HG03060 (cell line): ENCODE results near the gene TMEM86A.
"Not testable (repeated sequence)": the region's sequence is repeated elsewhere in the genome, so short reads cannot be mapped to it uniquely, and the experiment has no call there.

Source experiments
- ATAC-seq: cut with Tn5 transposase; IDR thresholded peaks from one replicate; pipeline ENCODE4 v1.9.1; 2021; ENCODE audit warnings: low read depth, moderate number of reproducible peaks; ENCODE audit not compliant: unreplicated experiment

The TMEM86A gene

DNA sequence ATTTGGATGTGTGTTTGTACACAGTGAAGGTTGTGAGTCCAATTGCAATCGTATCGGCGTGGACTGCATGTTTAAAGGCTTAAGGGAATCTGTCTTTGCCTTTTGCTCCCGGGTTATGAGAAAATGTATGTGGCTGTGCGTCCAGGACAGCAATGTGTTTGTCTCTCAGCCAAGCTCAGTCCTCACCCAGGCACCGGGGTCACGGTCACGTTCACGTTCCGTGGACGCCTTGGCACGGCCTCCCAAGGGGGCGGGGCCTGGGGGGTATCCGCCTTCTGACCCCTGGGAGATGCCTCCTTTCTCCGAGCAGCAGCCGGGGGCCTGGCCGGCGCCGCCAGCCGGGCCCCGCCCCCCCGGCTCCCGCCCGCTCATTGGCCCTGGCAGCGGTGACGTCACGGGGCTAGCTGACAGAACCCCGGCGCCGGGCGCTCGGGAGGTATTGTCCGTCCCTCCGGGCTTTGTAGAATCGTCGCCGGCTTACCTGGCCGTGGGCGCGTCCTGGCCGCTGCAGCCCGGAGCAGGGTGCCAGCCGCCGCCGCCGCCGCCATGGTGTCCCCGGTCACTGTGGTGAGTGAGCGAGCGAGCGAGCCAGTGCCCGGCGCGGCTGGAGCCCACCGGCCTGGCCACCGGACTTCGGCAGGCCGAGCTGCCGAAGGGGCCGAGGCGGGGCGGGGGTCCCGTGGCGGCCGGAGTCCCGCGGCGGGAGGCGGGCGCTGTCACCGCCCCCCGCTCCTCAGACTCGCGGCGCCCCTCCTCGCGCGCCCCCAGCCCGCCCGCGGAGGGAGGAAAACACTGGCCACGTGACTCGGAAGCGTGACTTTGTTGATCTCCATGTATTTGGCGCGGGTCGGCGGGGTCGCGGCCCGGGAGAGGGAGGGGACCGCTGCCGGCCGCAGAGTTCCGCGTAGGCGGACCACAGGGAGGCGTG lies at the start of gene TMEM86A:
Gene TMEM86A (plus strand): TSS at position 439 of the 928 bp plus-strand sequence. CDS start 108 bp downstream, at position 547.
- ATAC-seq, result no peak

- ATAC-seq, result no peak
Observed at GRCh38 chr11:18650353-18650752, 48.2 kb upstream of the TMEM86A start.

GRCh38 chr11:18650859-18651557 lies 47.6 kb upstream of the TMEM86A start:
- no peak for ATAC-seq

DNA sequence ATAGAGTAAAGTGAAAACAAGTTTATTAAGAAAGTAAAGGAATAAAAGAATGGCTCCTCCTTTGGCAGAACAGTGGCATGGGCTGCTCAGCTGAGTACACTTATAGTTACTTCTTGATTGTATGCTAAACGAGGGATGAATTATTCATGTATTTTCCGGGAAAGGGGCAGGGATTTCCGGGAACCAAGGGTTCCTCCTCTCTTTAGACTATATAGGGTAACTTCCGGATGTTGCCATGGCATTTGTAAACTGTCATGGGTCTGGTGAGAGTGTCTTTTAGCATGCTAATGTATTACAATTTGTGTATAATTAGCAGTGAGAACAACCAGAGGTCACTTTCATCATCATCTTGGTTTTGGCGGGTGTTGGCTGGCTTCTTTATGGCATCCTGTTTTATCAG lies 40.9 kb upstream of the TMEM86A start:
- ATAC-seq, result no peak

DNA sequence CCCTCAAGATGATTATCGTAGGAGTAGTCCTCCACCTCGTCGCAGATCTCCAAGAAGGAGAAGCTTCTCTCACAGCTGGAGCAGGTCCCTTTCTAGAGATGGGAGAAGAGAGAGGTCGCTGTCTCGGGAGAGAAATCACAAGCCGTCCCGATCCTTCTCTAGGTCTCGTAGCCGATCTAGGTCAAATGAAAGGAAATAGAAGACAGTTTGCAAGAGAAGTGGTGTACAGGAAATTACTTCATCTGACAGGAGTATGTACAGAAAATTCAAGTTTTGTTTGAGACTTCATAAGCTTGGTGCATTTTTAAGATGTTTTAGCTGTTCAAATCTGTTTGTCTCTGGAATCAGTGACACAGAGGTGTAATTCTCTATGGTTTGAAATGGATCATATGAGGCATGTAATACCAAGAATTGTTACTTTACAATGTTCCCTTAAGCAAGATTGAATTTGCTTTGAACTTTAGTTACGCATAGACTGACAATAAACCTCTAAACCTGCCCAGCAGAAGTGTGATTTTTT lies 33.2 kb upstream of the TMEM86A start:
- ATAC-seq, result not testable (repeated sequence)

DNA sequence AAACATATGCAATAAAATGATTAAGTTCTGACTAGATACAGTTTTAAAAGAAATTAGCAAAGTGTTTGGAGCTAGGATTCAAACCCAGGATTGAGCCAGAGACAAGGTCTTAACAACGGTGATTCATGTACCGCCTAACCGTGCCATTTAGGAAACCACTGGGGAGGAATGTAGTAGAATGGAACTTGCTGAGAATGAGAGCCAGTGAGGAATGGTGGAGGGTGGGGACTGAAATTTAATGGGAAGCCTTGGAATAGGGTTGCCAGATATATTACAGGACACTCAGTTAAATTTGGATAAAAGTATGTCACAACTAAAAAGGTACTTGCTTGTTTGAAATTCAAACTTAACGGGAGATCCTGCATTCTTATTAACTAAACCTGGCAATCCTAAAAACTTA lies 30.4 kb upstream of the TMEM86A start:
- ATAC-seq, result no peak

DNA sequence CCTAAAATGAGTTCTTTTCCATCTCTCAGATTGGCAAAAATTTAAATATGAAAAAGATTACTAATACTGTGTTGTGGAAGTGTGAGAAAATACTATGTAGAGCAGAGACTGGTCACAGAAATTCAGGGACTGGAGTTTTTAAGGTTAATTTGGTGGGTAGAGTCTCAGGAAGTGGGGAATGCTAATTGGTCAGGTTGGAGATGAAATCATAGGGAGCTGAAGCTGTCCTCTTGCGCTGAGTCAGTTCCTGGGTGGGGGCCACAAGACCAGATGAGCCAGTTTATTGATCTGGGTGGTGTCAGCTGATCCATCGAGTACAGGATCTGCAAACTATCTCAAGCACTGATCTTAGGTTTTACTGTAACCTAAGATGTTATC lies 29.4 kb upstream of the TMEM86A start:
- ATAC-seq, result no peak

- ATAC-seq, result no peak
Observed at GRCh38 chr11:18669711-18670110, 28.9 kb upstream of the TMEM86A start.

DNA sequence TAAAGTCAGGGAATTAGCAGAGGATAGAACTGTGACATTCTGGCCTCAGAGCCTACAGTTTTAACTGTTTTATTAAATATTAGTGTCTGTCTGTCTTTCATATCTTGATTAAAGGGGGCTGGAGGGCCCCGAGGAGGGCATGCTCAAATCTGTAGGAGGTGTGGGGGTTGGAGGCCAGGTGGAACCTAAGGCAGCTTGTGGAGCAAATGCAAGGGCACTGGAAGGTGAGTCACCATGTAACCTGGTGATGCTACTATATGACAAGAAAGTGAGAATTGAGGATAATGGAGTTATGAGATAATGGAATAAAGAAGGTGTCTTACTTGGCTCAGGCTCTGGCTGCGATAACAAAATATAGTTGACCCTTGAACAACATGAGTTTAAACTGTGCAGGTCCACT lies 27.3 kb upstream of the TMEM86A start:
- no peak for ATAC-seq

DNA sequence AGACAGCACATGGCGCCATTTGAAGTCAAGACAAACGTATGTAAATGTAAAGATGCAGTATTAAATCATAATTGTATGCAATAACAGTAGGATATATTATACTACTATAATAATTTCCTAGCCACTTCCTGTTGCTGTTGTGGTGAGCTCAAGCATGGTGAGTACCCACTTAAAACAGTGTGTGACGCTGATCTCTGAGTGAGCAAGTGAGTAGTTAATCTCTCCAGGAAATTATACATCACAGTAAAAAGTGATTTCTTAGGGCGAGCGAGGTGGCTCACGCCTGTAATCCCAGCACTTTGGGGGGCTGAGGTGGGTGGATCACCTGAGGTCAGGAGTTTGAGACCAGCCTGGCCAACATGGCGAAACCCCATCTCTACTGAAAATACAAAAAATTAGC lies 26.4 kb upstream of the TMEM86A start:
- ATAC-seq, result not testable (repeated sequence)

- ATAC-seq, result no peak
Observed at GRCh38 chr11:18676803-18677202, 21.8 kb upstream of the TMEM86A start.

GRCh38 chr11:18677560-18677959 lies 21.0 kb upstream of the TMEM86A start:
- no peak for ATAC-seq

- not testable (repeated sequence) for ATAC-seq
Observed at GRCh38 chr11:18681949-18682348, 16.6 kb upstream of the TMEM86A start.

GRCh38 chr11:18682466-18682865 lies 16.1 kb upstream of the TMEM86A start:
- no peak for ATAC-seq

- no peak for ATAC-seq
Observed at GRCh38 chr11:18684267-18684666, 14.3 kb upstream of the TMEM86A start.

GRCh38 chr11:18691467-18692140 lies 7.0 kb upstream of the TMEM86A start:
- ATAC-seq, result not testable (repeated sequence)

GRCh38 chr11:18692941-18693760 lies 5.4 kb upstream of the TMEM86A start:
- ATAC-seq, result no peak

GRCh38 chr11:18696638-18697225 lies 1.8 kb upstream of the TMEM86A start:
- no peak for ATAC-seq

GRCh38 chr11:18697576-18697975 lies 1.0 kb upstream of the TMEM86A start:
- ATAC-seq, result no peak

DNA sequence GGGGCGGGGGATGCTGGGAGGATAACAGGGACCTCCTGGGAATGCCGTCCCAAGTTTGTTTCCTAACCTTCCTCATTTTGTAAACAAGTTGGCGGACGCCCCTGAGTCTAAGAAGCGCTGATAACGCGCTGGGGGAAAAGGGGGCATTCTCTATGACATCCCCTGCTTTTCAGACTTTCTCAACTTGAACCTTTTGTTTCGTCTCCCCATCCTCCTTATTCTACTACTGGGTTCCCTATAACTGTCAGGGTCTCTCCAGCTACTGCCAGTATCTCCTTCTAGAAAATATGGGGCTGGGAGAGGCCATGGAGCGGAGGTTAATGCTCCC lies 654 bp downstream of the TMEM86A start:
- ATAC-seq, result no peak
